ENCODE results near the gene RNASE3. TPM values are rescaled to one million over a fixed set of nuclear protein-coding genes. Genes with fewer than 3 reads are reported as not detected.

RNASE3 gene
- total RNA-seq, 6 experiments from 2014 or later = 1.0 to 1.1 TPM; not detected in 4

- WGBS (ENCODE audit: insufficient coverage, low coverage, low lambda C conversion rate, missing lambda C conversion rate) = 28% methylated on average over 4 of the region's 8 CpGs
- H3K27me3 ChIP-seq = no peaks in the 10 kb centered on the region
Observed at GRCh38 chr14:20855652-20856291, 35.4 kb upstream of the RNASE3 start.

GRCh38 chr14:20857207-20857606, 34.0 kb upstream of the RNASE3 start:
- no peaks in the 10 kb centered on the region for H3K4me1 ChIP-seq
- DNase-seq = no peak
- H3K27ac ChIP-seq = no peak overlapping the region
- H3K4me3 ChIP-seq = no peak overlapping the region
- ATAC-seq = no peak
- no peaks in the 10 kb centered on the region for H3K27me3 ChIP-seq
- H3K36me3 ChIP-seq = no peaks in the 10 kb centered on the region
- TF ChIP-seq POLR2A (IDR thresholded peaks at IDR 0.05) = no peak
- no peak for TF ChIP-seq CTCF (IDR thresholded peaks at IDR 0.05)
- intact Hi-C loops (cut with DNase I) = loop anchor here in 1 of 2 donors (10.0 kb wide), 1 partner anchor 192 kb away; no protein-coding TSS in a partner anchor
- no peaks in the 10 kb centered on the region for H3K9me3 ChIP-seq

More at GRCh38 chr14:20855652-20856291, 35.4 kb upstream of the RNASE3 start:
- H3K36me3 ChIP-seq = no peaks in the 10 kb centered on the region
- peak; percentile 95 to 99 (median 98) for ATAC-seq
- H3K27ac ChIP-seq = no peak overlapping the region
- TF ChIP-seq CTCF (IDR thresholded peaks at IDR 0.05) (peak; percentile 76 to 85 (median 78)), POLR2A (IDR thresholded peaks at IDR 0.05) (no peak)
- DNase-seq = peak in 2 of 3 donors; percentile 34 to 65
- intact Hi-C loops (cut with DNase I) = loop anchor here in 1 of 2 donors (10.0 kb wide), 1 partner anchor 191 kb away; no protein-coding TSS in a partner anchor
- H3K4me1 ChIP-seq = no peaks in the 10 kb centered on the region
- no peak overlapping the region for H3K4me3 ChIP-seq
- no peaks in the 10 kb centered on the region for H3K9me3 ChIP-seq

- Histone ChIP-seq H3K4me1 (no peaks in the 10 kb centered on the region), H3K27ac (no peak overlapping the region), H3K4me3 (no peak overlapping the region), H3K9me3 (no peaks in the 10 kb centered on the region), H3K27me3 (no peaks in the 10 kb centered on the region), H3K36me3 (no peaks in the 10 kb centered on the region)
- ATAC-seq = peak; percentile 75 to 82 (median 80)
- DNase-seq = peak; percentile 62 to 74 (median 64)
- 29% methylated on average over 13 of the region's 14 CpGs for whole genome bisulfite sequencing (ENCODE audit: insufficient coverage, low coverage, low lambda C conversion rate, missing lambda C conversion rate)
- intact Hi-C loops (cut with DNase I) = loop anchor here in 1 of 2 donors (10.0 kb wide), 1 partner anchor 193 kb away; no protein-coding TSS in a partner anchor
- no peak for TF ChIP-seq POLR2A (IDR thresholded peaks at IDR 0.05)
- TF ChIP-seq CTCF (IDR thresholded peaks at IDR 0.05) = peak; percentile 79 to 97 (median 96)
Observed at GRCh38 chr14:20857630-20858261, 33.4 kb upstream of the RNASE3 start.

GRCh38 chr14:20866194-20866593, 25.0 kb upstream of the RNASE3 start:
- no peak for TF ChIP-seq CTCF (IDR thresholded peaks at IDR 0.05)
- H3K9me3 ChIP-seq = no peaks in the 10 kb centered on the region
- H3K27ac ChIP-seq = no peak overlapping the region
- intact Hi-C loops (cut with DNase I) = no loop called here
- no peaks in the 10 kb centered on the region for H3K36me3 ChIP-seq
- DNase-seq = no peak
- no peak for ATAC-seq
- no peaks in the 10 kb centered on the region for H3K27me3 ChIP-seq
- no peaks in the 10 kb centered on the region for H3K4me1 ChIP-seq
- 63% methylated on average over 3 of the region's 3 CpGs for WGBS (ENCODE audit: insufficient coverage, low coverage, low lambda C conversion rate, missing lambda C conversion rate)
- H3K4me3 ChIP-seq = no peak overlapping the region

Data from right lobe of liver (tissue), 6 donors.